SU-DHL-6 (cell line): Measurements from ENCODE around the gene CRKL.

Source experiments
- EZH2phosphoT487 ChIP-seq: fragments of 200-600 bp; sonication (generic), shearing (Covaris generic); conservative IDR thresholded peaks from 2 replicates; pipeline ENCODE4 v1.6.1; 2018; ENCODE audit warnings: mild to moderate bottlenecking, antibody characterized with exemption, low read length, moderate library complexity, mixed read lengths
- TF ChIP-seq, protein P1 (sequence below): fragments of 200-600 bp; sonication (generic); IDR thresholded peaks from one replicate; pipeline ENCODE4 v1.5.1; 2017; ENCODE audit warnings: antibody characterized with exemption, mild to moderate bottlenecking, low read length, moderate library complexity; ENCODE audit not compliant: insufficient read depth, poor library complexity, severe bottlenecking

DNA sequence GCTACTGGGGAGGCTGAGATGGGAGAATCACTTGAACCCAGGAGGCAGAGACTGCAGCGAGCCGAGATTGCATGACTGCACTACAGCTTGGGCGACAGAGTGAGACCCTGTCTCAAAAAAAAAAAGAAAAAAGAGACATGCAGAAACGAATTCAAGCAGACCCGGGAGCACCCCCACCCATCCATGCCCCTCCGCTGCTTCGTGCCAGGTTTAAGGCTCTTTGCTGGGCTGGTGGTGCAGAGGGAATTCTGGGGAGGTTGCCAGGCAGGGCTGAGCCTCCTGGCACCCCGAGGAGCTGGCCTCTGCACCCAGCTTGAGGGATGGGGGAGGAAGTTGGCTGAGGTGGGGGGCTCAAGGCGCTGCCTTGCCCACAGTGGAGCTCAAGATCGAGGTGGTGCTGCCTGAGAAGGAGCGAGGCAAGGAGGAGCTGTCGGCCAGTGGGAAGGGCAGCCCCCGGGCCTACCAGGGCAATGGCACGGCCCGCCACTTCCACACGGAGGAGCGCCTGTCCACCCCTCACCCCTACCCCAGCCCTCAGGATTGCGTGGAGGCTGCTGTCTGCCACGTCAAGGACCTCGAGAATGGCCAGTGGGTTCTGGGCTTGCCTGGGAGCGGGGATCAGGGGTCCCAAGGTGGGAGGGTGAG, 55.8 kb downstream of the CRKL start:
- TF ChIP-seq, protein P1, sequence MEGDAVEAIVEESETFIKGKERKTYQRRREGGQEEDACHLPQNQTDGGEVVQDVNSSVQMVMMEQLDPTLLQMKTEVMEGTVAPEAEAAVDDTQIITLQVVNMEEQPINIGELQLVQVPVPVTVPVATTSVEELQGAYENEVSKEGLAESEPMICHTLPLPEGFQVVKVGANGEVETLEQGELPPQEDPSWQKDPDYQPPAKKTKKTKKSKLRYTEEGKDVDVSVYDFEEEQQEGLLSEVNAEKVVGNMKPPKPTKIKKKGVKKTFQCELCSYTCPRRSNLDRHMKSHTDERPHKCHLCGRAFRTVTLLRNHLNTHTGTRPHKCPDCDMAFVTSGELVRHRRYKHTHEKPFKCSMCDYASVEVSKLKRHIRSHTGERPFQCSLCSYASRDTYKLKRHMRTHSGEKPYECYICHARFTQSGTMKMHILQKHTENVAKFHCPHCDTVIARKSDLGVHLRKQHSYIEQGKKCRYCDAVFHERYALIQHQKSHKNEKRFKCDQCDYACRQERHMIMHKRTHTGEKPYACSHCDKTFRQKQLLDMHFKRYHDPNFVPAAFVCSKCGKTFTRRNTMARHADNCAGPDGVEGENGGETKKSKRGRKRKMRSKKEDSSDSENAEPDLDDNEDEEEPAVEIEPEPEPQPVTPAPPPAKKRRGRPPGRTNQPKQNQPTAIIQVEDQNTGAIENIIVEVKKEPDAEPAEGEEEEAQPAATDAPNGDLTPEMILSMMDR, result no peak
- no peak for TF ChIP-seq EZH2phosphoT487
